Panc1 (cell line): Measurements from ENCODE around the gene SDSL. TPM values are rescaled to one million over a fixed set of nuclear protein-coding genes. Genes with fewer than 3 reads are reported as not detected.
A peak's percentile ranks its signal among the peaks of the same experiment; 100 is the strongest.

Source experiments
- ATAC-seq: fragments of 200-7000 bp; cut with Tn5 transposase; 2 replicates; pipeline ENCODE4 v1.9.1; 2020; ENCODE audit warnings: mild to moderate bottlenecking, moderate library complexity
- BruUV-seq: library from RNA; stranded (reverse); fragments of 400-500 nt; replicated peaks from 2 replicates; lab custom pipeline; 2021; lab: Mats Ljungman, UMichigan
- CTCF ChIA-PET: fragments of 300-600 bp; sonication (Branson Sonifier 250); formaldehyde crosslinking; loops from one replicate; lab custom pipeline; 2022; ENCODE audit warnings: antibody characterized with exemption; lab: Charles Lee
- POLR2A ChIA-PET: fragments of 300-600 bp; sonication (Branson Sonifier 250); formaldehyde crosslinking; loops from one replicate; lab custom pipeline; 2022; ENCODE audit warnings: antibody characterized with exemption; lab: Charles Lee
- DNase-seq: peaks from one replicate; pipeline ENCODE4 v3.0.0-alpha.2; 2010; ENCODE audit warnings: low read depth, low spot score
- H3K27ac ChIP-seq: 2 replicates; pipeline ENCODE4 v1.5.1; 2011; ENCODE audit warnings: mild to moderate bottlenecking, low read length, inconsistent platforms
- H3K27me3 ChIP-seq: fragments of 200-500 bp; sonication (Bioruptor generic); 2 replicates; pipeline ENCODE4 v1.6.0; 2014; ENCODE audit warnings: low read length, inconsistent platforms; ENCODE audit not compliant: control insufficient read depth, insufficient read depth
- H3K36me3 ChIP-seq: fragments of 200-500 bp; sonication (Bioruptor generic); 2 replicates; pipeline ENCODE4 v1.5.1; 2014; ENCODE audit warnings: inconsistent platforms, mild to moderate bottlenecking, low read length, moderate library complexity; ENCODE audit not compliant: control insufficient read depth, insufficient read depth
- H3K4me1 ChIP-seq: 2 replicates; pipeline ENCODE4 v1.5.1; 2011; ENCODE audit warnings: inconsistent platforms, mild to moderate bottlenecking, low read length, moderate library complexity; ENCODE audit not compliant: control insufficient read depth, insufficient read depth
- H3K4me3 ChIP-seq, 2 experiments: 2 replicates each; pipeline ENCODE4 v1.5.1; 2011 to 2012; ENCODE audit warnings: low read depth in 2 of 2, low read length in 2 of 2, mild to moderate bottlenecking in 2 of 2, inconsistent platforms in 1 of 2, moderate library complexity in 1 of 2
- H3K9me3 ChIP-seq: fragments of 200-500 bp; sonication (Bioruptor generic); 2 replicates; pipeline ENCODE4 v1.5.1; 2014; ENCODE audit warnings: low read depth, mild to moderate bottlenecking, inconsistent platforms, low read length, moderate library complexity; ENCODE audit not compliant: control insufficient read depth, insufficient read depth
- CTCF ChIP-seq: fragments of 450-650 bp; IDR thresholded peaks from 2 replicates; pipeline ENCODE4 v1.5.1; 2017; ENCODE audit warnings: mild to moderate bottlenecking
- POLR2AphosphoS5 ChIP-seq: IDR thresholded peaks from 2 replicates; pipeline ENCODE4 v1.6.1; 2012; ENCODE audit warnings: mild to moderate bottlenecking, low read depth, low read length, moderate library complexity
- REST ChIP-seq, 2 experiments: IDR thresholded peaks; 2 replicates each; pipeline ENCODE4 v1.6.1; 2011 to 2012; ENCODE audit warnings: low read depth in 2 of 2, control low read depth in 1 of 2, low read length in 1 of 2, mild to moderate bottlenecking in 1 of 2, moderate library complexity in 1 of 2; ENCODE audit not compliant: insufficient read depth in 1 of 2
- SIN3A ChIP-seq: IDR thresholded peaks from 2 replicates; pipeline ENCODE4 v1.6.1; 2012; ENCODE audit warnings: low read depth, mild to moderate bottlenecking, low read length, moderate library complexity, borderline replicate concordance; ENCODE audit not compliant: insufficient read depth
- TCF7L2 ChIP-seq: IDR thresholded peaks from 2 replicates; pipeline ENCODE4 v1.6.1; 2011; ENCODE audit warnings: mild to moderate bottlenecking, low read depth, low read length, inconsistent platforms
- in situ Hi-C: cut with HindIII; loops from 2 replicates; pipeline ENCODE4 v1.10.0; 2016; ENCODE audit warnings: low sequenced_read_pairs, low pct_unique_long_range_greater_than_20kb
- intact Hi-C: fragments of 100-400 bp; cut with micrococcal nuclease; formaldehyde crosslinking; loops from one replicate; pipeline ENCODE4 v1.10.0; 2022; ENCODE audit not compliant: unreplicated experiment
- total RNA-seq: library from RNA; stranded (reverse); gene quantifications from one replicate; pipeline ENCODE4 v1.2.1, GENCODE V29; 2021; ENCODE audit not compliant: unreplicated experiment

SDSL gene
- total RNA-seq, 1 experiment from 2014 or later = 5.8 TPM

GRCh38 chr12:113385282-113385882 lies 36.8 kb upstream of the SDSL start:
- intact Hi-C loops = no loop called here
- POLR2A ChIA-PET = no interaction called here
- Histone ChIP-seq H3K36me3 (no peaks in the 10 kb centered on the region), H3K9me3 (no peaks in the 10 kb centered on the region), H3K27ac (no peak overlapping the region), H3K4me1 (no peaks in the 10 kb centered on the region), H3K27me3 (no peaks in the 10 kb centered on the region), H3K4me3 (no peak overlapping the region)
- ATAC-seq (peak; percentile 58; the same call in 1 of the 2 replicates), DNase-seq (no peak)
- TF ChIP-seq SIN3A (no peak), POLR2AphosphoS5 (no peak), CTCF (no peak), REST (IDR thresholded peaks at IDR 0.05; ENCODE audit: insufficient read depth in 1 of 2, low read depth in 2 of 2, low read length in 1 of 2) (no peak), TCF7L2 (no peak)
- in situ Hi-C loops = no loop called here
- CTCF ChIA-PET = no interaction called here
- no TSS peak for BruUV-seq

- no peaks in the 10 kb centered on the region for H3K36me3 ChIP-seq
- ATAC-seq = no peak
Measured at GRCh38 chr12:113386866-113387566, 35.2 kb upstream of the SDSL start.

More at GRCh38 chr12:113386866-113387566, 35.2 kb upstream of the SDSL start:
- in situ Hi-C loops = no loop called here
- Histone ChIP-seq H3K27ac (no peak overlapping the region), H3K9me3 (no peaks in the 10 kb centered on the region), H3K4me3 (no peak overlapping the region), H3K4me1 (no peaks in the 10 kb centered on the region), H3K27me3 (no peaks in the 10 kb centered on the region)
- CTCF ChIA-PET = no interaction called here
- no peak for DNase-seq
- intact Hi-C loops = no loop called here
- POLR2A ChIA-PET = no interaction called here
- TF ChIP-seq POLR2AphosphoS5 = no peak
- TF ChIP-seq SIN3A = no peak
- no peak for TF ChIP-seq TCF7L2
- TF ChIP-seq REST (IDR thresholded peaks at IDR 0.05; ENCODE audit: insufficient read depth in 1 of 2, low read depth in 2 of 2, low read length in 1 of 2) = no peak
- TF ChIP-seq CTCF = no peak
- no TSS peak for BruUV-seq
